Left hindlimb (tissue), 1 donor: ENCODE data around the gene PLA2G4D.

Source experiments
- DNase-seq: peaks from one replicate; pipeline ENCODE4 v3.0.0-alpha.2; 2018

The PLA2G4D gene

DNA sequence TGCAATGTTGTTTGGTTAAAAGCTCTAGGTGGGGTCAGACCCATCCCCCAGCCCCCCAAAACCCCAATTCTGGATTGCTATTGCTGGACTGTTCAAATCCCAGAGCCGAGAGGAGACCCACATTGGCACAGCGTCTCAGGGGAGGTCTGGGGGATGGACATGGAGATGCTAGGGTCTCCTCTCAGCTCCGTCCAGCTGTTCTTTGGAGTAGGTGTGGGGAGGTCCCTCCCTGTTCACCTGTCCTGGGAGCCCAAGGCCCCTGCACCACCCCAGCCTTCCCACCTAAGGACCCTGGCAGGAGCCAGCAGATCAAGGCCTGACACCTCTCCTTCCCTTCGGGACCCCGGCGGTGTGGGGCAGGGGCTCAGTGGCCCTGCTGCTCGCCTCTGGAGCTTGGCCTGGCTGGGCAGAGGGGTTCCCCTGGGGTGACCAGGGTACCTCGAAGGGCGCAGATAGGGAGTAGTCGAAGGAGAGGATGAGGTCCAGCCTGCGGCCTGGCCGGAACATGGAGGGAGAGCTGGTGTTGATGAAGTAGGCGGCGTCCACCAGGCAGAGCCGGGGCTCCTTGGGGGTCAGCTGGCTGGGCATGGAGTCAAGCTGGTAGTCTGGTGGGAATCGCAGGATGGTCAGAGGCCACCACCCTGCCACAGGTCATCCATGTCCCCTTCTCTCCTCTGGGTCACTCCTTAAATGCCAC, 23.9 kb downstream of the PLA2G4D start:
- no peak for DNase-seq

DNA sequence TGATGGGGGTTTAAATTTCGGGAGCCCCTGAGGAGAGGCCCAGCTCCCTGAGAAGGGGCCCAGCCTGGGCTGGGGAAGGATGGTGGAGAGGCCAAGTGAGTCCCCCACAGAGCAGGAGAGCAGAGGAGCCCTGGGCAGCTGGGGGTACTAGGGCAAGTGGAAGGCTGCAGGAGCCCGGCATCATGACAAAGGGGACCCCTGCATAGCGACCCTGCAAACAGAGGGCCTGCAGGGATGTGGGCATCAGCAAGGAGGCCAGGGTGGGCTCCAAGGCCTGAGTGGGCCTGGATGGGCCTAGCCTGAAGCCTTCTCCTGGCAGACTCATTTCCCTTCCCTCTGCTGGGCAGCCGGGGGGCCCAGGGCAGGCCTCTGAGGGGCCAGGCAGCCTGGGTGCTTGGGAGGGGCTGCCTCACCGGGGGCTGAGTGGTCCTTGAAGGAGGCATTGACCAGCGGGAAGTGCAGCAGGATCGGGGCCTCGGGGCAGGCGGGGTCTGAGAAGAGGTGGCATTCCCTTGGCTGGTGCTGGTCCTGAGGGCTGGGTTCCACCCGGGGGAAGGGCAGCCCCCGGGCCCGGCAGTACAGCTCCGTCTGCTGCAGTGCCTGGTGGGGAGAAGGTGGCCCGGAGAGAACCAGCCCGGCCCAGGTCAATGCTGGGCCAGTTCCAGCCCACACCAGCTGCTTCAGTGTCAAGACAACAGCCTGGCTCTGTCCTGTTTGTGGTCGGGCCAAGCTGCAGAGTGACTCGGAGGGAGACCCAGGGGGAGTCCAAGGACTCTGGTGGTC, 24.7 kb downstream of the PLA2G4D start:
- no peak for DNase-seq

DNA sequence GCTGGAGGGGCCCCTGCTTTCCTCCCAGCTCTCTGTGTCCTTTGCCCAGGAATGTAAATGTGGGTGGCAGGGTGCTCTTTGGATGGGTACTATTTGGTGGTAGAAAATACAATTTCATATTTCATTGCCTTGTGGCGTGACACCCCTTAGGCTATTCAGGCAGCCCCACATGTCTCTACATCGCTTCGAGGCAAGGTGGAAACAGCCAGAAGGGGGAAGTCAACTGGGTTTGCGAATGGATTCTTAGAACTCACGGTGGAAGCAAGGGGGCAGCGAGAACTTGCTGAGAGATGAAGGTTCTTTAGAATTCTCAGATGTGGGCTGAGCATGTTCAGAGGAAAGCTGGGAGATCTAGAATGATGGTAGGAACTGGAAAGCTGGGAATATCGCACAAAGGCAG, 25.3 kb downstream of the PLA2G4D start:
- no peak for DNase-seq

DNA sequence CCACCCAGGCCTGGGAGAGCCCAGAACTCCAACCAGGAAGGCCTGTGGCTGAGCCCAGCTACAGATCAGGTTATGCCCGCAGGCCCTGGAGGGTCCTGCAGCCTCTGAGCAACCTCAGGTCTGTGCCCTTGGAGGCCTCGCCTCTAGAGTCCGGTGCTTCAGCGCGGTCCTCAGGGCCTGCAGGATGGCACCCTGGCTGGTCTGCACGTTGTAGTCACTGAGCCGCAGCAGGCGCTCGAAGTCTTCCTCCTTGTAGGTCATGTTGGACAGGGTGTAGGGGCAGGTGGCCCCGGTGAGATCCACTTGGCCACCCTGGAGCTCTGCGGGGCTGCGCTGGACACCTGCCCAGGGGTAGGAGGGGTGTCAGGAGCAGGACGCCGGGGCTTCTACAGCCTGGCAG, 25.8 kb downstream of the PLA2G4D start:
- no peak for DNase-seq

DNA sequence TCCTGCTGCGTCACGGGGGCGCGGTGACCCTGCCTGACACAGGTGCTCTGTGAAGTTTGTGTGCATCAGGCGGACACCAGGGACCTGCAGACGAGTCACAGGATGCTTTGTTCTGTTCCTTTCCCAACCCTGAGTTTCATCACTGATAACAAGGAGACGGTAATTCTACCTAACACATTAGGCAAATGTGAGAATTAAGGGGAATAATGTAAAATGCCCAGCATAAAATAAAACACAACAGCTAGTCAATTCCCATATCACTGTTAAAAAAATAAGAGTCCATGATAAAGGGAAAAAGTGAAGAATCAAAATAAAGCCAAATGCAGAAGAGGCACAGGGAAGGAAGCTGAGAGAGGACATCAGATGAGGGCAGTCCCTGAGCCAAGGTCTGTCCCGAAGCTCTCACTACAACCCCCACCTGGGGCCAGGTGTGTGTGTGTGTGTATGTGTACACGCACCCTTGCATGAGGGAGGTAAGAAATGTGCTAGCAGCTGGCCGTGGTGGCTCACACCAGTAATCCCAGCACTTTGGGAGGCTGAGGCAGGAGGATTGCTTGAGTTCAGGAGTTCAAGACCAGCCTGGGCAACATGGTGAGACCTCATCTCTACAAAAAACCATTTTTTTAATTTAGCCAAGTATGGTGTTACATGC, 27.5 kb downstream of the PLA2G4D start:
- no peak for DNase-seq

DNA sequence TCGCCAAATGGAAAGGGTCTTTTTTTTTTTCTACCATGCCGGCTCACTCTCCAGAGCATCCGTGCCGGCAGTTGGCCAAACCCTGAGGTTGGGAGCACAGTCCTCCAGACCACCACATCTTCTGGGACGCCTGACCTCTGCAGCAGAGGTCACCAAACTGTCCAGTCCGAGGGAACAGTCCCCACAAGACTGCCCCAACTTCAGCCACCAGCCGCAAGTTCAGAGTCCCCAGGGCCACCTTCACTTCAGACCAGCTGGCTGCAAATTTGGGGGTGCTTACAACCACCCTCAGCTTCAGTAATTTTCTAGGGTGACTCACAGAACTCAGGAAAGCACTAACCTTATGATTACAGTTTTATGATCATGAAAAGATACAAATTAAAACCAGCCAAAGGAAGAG, 28.9 kb downstream of the PLA2G4D start:
- DNase-seq: no peak

DNA sequence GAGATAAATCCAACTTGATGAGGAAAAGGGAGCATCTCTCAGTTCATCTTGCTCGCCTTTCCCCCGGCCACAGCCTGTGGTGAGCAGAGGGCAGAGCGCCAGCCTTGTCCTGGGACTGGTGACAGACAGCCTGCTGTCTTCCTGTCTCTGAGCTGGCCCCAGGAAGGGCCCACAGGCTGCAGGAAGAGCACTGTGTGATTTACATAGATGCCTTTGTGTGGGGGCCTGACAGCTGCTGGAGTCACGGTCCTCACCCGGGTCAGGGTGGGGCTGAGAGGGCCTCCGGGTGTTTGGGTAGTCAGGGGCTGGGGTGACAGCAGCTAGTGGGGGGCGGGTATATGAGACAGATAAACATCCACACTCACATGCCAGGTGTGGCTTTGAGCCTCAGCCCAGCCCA, 29.3 kb downstream of the PLA2G4D start:
- peak; percentile 67 for DNase-seq

DNA sequence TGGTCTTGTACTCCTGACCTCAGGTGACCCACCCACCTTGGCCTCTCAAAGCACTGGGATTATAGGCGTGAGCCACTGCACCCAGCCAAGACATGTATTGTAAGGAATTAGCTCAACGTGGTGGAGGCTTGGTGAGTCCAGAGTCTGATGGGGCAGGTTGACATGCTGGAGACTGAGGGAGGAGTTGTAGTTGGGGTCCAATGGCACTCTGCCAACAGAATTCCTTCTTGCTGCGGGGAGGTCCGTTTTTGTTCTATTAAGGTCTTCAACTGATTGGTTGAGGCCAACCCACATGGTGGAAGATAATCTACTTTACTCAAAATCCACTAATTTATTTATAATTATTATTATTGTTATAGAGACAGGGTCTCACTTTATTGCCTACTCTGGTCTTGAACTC, 30.1 kb downstream of the PLA2G4D start:
- no peak for DNase-seq

DNA sequence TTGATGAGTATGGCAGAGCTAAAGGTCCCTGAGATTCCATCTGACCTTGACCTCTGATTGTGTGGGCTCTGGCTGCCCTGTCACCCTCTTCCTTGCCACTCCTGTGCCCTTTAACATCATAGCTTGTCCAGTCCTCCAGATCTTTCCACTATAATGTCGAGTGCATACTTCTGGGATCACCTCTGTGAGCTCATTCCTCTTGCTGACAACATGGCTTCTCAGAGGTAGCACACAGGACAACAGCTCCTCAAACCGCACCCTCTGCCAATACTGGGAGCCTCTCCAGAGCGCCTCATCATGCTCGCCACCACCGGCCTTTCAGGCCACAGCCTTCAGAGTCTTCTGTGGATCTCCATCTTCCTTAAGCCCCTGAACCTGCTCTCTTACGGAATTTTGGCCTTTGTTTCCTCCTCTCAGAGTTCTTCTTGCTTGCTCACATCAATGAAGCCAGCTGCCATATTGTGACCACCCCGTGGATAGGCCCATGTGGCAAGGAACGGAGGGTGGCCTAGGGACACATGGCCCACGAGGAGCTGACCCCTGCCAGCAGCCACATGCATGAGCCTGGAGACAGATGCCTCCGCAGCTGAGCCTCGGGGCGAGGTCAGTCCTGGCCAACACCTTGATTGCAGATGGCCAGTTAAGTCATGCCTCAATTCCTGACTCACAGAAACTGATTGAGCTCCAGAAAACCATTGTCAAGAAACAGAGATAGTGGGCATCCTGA, 31.1 kb downstream of the PLA2G4D start:
- DNase-seq: no peak

DNA sequence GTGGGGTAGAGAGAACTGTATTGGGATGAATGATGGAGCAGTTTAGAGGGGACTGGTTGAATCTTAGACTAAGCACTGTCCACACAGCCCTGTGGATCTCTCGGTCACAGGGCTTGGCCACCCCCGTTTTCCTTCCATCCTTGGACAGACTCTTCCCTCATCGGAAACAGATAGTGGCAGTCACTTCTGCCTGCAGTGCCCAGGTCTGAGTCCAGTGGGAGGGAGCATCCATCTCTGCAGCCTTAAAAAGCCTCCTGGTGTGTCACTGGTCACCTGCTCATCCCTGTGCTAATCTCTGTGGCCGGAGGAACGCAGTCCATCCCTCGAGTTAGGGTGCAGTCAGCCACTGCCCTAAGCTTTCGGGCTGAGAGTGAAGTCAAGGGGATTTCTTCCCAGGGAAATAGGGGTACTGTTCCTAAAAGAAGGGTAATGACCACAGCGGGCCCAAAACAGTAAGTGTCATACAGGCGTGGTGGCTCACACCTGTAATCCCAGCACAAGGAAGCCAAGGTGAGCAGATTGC, 32.0 kb downstream of the PLA2G4D start:
- DNase-seq: no peak

DNA sequence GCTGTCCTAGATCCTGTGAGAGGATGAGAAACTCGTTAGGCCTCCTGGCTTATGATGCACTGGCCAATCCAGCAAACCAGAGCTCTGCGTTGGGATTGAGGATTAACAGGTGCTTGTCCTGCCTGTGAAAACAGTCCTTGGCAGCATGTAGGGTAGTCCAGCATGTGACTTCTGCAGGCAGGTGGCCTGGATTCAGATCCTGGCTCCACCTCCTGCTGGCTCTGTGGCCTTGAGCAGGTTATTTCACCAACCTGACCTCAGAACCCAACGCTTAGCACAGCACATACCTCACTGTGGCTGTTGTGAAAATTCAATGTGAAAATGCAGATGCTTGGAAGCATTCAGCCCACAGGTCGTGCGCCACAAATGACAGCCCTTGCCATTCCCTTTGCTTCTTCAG, 33.6 kb downstream of the PLA2G4D start:
- no peak for DNase-seq

DNA sequence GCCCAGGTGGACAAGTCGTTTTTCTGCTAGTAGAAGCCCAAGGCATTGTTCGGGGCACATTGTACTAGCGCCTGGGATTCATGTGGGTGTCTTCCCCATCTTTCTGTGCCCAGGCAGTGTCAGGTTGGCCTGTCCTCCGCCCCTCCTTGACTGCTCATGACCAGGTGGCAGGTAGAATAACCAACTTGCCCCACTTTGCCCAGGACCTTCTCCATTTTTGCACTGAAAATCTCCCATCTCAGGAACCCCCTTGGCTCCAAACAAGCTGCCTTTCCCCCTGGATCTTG, 33.9 kb downstream of the PLA2G4D start:
- DNase-seq: no peak

DNA sequence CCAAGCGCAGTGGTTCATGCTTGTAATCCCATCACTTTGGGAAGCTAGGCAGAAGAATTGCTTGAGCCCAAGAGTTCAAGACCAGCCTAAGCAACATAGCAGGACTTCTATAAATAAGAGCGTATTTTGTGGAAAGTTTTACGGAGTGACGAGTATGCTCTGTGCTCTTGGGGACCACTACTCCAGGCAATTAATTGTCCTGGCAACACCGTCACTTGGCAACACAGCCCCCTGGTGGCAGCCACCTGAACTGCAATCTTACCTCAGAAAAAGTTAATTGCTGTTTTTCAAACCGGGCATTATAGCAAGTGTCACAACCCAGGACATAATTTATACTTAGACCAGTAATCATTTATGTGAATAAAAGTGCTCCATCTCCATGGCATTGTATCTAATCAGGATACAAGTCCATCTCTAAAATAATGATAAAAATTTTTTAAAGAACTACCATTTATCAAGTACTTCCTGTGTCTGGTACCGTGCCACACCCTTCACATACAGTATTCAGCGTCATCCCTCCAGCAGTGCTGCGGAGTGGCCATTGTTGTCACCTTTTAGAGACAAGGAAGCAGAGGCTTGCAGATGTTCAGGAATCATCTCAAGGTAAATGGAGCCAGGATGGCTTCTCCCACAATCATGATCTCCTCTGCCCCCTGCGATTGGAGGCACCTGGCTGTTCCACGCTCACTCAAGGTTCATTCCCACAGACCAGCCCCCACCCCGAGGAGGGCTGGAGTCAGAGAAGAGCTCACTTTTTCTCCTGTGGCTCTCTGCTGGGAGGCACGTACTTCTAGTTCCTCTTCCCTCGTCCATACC, 34.5 kb downstream of the PLA2G4D start:
- DNase-seq: no peak

DNA sequence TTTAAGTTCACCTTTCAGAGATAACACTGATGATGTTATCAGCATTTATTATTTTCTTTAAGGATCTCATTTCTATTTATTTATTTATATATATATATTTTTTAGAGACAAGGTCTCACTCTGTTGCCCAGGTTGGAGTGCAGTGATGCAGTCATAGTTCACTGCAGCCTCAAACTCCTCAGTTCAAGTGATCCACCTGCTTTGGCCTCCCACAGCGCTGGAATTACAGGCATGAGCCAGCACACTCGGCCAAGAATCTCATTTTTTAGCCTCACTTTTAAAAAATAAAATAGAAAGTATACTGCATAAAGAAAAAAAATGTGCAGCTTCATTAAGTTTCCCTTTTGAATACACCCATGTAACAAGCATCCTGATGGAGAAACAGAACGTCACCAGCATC, 35.6 kb downstream of the PLA2G4D start:
- no peak for DNase-seq

DNA sequence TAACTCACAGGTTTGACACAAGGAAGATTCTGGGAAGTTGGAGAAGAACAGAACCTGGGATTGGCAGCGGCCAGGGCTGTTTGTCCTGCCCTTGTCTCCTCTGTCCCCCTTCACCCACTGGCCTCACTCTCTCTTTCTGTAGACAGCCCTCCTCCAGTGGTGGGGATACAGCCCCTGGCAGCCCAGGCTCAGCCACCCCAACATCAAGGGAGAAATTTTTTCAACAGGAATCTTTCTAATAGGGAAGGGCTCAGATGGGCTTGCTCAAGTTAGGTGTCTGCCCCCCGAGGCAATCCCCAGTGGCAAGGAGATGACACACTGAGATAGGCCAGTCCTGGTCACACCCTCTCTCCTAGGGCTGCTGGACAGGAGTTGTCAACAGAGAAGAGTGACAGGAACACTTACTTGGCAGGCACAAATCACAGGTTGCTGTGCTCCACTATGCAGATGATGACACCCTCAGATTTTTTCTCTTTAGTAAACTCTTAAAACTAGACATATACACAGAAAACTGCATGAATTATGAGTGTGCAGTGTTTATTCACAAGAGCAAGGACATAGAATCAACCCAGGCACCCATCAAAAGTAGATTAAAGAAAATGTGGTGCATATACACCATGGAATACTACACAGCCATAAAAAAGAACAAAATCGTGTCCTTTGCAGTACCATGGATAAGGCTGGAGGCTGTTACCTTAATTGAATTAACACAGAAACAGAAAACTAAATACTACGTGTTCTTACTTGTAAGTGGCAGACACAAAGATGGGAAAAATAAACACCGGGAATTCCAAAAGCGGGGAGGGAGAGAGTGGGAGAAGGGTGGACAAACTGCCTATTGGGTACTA, 36.3 kb downstream of the PLA2G4D start:
- DNase-seq: no peak

DNA sequence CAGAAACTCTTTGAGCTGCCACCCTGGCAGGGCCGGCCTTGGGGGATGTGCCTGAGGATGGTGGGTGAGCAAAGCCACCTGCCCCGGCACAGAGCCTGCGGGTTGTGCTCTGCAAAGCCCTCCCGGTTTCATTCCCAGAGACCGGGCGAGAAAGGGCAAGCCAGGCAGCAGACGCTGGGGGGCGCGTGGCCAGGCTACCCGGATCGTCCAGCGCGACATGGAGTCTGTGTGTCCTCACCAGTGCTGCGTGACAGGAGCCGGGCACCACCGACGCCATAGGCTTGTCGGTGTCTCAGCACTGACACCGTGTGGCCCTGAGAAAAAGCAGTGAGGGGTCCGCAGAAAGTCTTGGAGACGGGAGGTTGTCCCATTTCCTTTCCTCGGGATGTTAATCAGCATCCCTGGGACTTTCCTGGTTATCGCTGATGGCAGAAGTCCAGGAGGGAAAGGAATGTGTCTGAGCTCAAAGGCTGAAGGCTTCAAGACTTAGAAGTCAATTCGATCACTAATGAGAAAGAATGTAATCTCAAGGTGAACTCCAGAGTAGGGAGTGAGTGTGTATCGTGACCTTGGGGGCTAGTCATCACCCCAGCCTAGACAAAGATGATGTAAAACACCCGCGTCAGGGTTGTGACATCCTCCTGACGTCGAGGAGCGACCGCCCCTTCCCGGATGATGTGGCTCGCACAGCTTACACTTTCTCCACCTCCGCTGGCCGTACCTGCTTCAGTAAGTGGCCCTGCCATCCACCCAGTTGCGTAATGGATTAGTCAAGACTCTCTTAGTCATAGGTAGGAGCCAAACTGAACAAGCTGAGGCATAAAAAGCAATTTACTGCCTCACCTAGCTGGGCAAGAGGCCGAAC, 37.2 kb downstream of the PLA2G4D start:
- peak; percentile 79 for DNase-seq

DNA sequence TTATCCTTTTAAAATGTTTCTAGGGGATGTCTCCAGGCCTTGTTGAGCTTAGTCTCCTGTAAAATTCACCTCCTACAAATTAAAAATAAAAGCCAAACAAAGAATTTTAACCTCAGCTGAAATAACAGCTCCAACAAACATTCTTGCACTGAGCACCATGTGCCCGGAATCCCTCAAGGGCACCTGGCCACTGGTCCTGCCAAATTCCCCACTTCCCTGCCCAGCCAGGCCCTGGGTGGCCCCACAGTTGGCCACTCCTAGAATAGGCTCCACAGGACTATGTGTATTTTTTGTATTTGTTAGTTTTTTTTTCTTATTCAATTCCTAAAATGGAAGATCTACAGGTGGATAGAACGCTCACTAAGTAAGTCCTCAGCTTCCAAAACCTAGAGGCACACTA, 40.4 kb downstream of the PLA2G4D start:
- DNase-seq: no peak

DNA sequence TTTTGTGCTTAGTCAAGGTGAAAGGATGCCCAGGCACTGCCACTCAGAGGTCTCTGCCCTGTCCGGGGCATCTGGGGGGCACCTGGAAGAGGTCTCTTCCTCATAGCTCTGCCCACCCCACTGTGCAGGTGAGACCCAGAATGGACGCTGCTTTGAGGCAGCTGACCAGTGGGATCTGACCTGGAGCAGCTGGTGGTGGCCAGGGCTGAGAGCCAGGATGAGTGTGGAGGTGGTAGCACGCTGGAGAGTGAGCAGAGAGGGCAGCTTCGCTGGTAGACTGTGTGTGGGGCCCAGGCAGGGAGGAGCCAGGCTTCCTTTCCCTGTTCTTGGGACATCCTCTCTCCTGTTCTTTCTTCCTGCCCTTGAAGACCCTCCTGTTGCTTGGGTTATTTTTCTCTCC, 41.4 kb downstream of the PLA2G4D start:
- no peak for DNase-seq

DNA sequence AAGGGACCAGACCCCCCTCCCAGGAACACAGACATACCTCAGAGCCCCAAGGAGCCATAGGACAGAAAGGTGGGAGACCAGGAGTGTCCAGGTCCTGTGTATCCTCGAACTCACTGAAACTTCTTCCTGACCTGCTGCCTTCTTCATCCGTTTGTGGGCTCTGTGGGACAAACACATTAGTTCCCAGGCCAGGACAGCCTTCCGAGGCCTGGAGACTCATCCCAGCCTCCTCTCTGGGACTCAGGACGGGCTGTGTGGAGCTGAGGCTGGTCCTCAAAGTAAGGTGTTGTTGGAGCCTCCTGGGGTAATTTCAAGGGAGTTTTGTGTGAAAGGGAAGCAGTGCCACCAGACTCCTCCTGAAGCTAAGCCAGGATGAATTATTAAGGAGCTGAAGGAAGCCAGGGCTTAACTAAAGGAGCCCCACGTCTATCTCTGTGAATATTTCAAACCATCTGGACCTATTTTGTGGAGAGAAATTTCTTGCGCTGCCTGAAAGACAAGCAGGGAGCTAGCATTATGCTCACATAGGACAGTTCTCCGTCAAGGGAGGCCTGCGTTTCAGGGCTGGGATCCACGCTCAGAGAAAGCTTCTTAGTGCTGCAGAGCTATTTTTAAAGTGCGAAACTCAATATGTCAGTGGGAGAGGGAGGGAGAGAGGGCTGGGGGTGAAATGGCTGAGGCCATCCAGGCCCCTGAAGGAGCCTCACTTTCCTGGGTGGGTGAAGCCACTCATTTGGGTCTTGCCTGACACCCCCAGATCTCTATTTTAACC, 43.7 kb downstream of the PLA2G4D start:
- DNase-seq: no peak

DNA sequence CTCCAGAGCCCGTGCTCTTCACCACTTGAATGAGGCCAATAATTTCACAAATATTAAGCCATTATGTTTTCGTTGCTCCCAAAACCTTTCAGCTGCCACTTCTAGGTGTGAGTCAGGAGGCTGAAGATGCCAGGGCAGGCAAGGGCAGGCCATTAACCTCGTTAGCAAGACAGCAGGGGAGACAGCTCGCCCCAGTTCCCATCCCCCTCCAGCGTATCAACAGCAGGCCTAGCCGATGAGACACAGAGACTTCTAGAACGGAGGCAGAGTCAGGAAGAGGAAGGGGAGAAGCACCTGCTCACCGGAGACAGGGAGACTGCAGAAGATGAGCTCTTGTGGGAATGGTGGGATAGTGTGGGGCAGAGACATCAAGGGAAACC, 45.6 kb downstream of the PLA2G4D start:
- no peak for DNase-seq
